ENCODE data around the gene CHTF18. TPM values are rescaled to one million over a fixed set of nuclear protein-coding genes. Genes with fewer than 3 reads are reported as not detected.
"Not testable (repeated sequence)": the region's sequence is repeated elsewhere in the genome, so short reads cannot be mapped to it uniquely, and the experiment has no call there.

Gene CHTF18
- total RNA-seq, 2 experiments from 2014 or later: 125 to 139 TPM

GRCh38 chr16:774086-775001 is 14.1 kb upstream of the CHTF18 start:
- Mint-ChIP-seq H3K9me3 (ENCODE audit: low read depth) (no peaks in the 10 kb centered on the region), H3K36me3 (no peaks in the 10 kb centered on the region), H3K27ac (no peak overlapping the region), H3K4me3 (no peak overlapping the region), H3K27me3 (peaks cover 4% of the 10 kb centered on the region), H3K4me1 (peaks cover 2% of the 10 kb centered on the region)
- CTCF ChIA-PET: interaction anchor here (1.7 kb wide), 1 partner anchor 55 kb away, joined by 4 read pairs; no protein-coding TSS in a partner anchor
- DNase-seq (no peak), ATAC-seq (no peak)

DNA sequence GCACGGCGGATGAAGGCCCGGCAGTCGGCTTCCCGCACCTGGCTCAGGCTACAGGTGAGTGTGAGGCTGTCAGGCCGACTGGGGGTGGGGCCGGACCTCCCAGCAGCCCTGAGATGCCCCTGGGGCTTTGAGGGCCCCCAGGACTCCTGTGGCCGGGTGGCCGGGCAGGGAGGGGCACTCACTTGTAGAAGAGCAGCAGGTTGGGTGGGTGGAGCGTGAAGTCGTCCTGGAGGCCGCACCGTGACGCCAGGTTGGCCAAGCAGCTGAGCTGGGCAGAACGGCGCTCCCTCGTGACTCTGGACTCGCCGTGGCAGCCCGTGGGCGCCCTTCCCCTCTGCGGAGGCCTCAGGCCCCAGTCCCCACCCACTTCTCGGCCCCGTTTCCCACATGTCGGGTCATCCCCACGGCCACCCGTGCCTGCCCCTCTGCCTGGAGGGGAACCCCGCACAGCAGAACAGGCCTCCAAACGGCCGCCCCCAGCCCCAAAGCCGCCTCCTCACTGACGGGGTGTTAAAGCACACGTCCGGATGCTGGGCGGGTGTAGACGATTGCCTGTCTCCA is 13.1 kb upstream of the CHTF18 start:
- ATAC-seq: no peak
- CTCF ChIA-PET: no interaction called here

GRCh38 chr16:776298-776697 is 12.1 kb upstream of the CHTF18 start:
- not testable (repeated sequence) for H3K4me3 Mint-ChIP-seq; H3K36me3 Mint-ChIP-seq; H3K4me1 Mint-ChIP-seq; DNase-seq; H3K9me3 Mint-ChIP-seq (ENCODE audit: low read depth); H3K27ac Mint-ChIP-seq; ATAC-seq; H3K27me3 Mint-ChIP-seq
- CTCF ChIA-PET: interaction anchor here (1.7 kb wide), 1 partner anchor 9 kb away, joined by 4 read pairs; no protein-coding TSS in a partner anchor

More for the DNA sequence above, 13.1 kb upstream of the CHTF18 start:
- no peak overlapping the region for H3K27ac Mint-ChIP-seq
- no peaks in the 10 kb centered on the region for H3K9me3 Mint-ChIP-seq (ENCODE audit: low read depth)
- H3K4me1 Mint-ChIP-seq: peaks cover 2% of the 10 kb centered on the region
- DNase-seq: no peak
- no peaks in the 10 kb centered on the region for H3K36me3 Mint-ChIP-seq
- no peak overlapping the region for H3K4me3 Mint-ChIP-seq
- peaks cover 4% of the 10 kb centered on the region for H3K27me3 Mint-ChIP-seq

DNA sequence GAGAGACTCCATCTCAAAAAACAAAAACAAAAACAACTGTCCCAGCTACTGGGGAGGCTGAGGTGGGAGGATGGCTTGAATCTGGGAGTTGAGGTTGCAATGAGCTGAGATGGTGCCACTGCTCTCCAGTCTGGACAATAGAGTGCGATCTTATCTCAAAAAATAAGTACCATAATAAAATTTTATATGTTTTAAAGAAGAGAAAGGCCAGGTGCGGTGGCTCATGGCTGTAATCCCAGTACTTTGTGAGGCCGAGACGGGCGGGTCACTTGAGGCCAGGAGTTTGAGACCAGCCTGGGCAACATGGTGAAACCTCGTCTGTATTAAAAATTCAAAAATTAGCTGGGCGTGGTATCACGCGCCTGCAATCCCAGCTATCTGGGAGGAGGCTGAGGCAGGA is 11.6 kb upstream of the CHTF18 start:
- ATAC-seq (no peak), DNase-seq (no peak)
- Mint-ChIP-seq H3K36me3 (no peaks in the 10 kb centered on the region), H3K9me3 (ENCODE audit: low read depth) (no peaks in the 10 kb centered on the region), H3K4me1 (peaks cover 2% of the 10 kb centered on the region), H3K27ac (no peak overlapping the region), H3K4me3 (no peak overlapping the region), H3K27me3 (peaks cover 4% of the 10 kb centered on the region)
- CTCF ChIA-PET: interaction anchor here (1.7 kb wide), 1 partner anchor 9 kb away, joined by 4 read pairs; no protein-coding TSS in a partner anchor

GRCh38 chr16:777826-778225 is 10.6 kb upstream of the CHTF18 start:
- H3K27me3 Mint-ChIP-seq: peaks cover 4% of the 10 kb centered on the region
- H3K4me1 Mint-ChIP-seq: peaks cover 2% of the 10 kb centered on the region
- no peak overlapping the region for H3K4me3 Mint-ChIP-seq
- H3K9me3 Mint-ChIP-seq (ENCODE audit: low read depth): no peaks in the 10 kb centered on the region
- DNase-seq (no peak), ATAC-seq (no peak)
- no peak overlapping the region for H3K27ac Mint-ChIP-seq
- CTCF ChIA-PET: no interaction called here
- H3K36me3 Mint-ChIP-seq: no peaks in the 10 kb centered on the region

DNA sequence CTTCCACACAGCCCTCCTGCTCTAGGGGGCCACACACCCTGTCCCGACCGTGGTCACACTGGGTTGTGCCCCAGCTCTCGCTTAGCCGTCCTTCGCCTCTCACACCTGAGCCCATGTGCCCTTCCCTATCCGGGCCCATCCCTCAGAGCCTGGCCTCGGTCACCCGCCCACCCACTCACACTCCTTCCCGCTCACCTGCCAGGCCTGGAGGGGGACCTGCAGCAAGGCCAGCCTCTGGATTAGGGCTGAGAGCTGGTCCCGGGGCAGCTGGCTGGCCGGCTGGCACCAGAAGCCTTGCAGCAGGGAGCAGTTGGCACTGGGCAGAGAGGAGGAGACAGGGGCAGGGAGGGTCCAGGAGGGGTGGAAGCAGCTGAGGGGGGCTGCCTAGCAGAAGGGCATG is 10.0 kb upstream of the CHTF18 start:
- CTCF ChIA-PET: no interaction called here
- Mint-ChIP-seq H3K36me3 (no peaks in the 10 kb centered on the region), H3K27me3 (peaks cover 4% of the 10 kb centered on the region), H3K27ac (no peak overlapping the region), H3K9me3 (ENCODE audit: low read depth) (no peaks in the 10 kb centered on the region), H3K4me1 (peaks cover 2% of the 10 kb centered on the region), H3K4me3 (no peak overlapping the region)
- ATAC-seq: no peak
- DNase-seq: no peak

- no peak for ATAC-seq
- H3K4me3 Mint-ChIP-seq: no peak overlapping the region
- CTCF ChIA-PET: no interaction called here
Measured at GRCh38 chr16:778909-779527, 9.4 kb upstream of the CHTF18 start.

DNA sequence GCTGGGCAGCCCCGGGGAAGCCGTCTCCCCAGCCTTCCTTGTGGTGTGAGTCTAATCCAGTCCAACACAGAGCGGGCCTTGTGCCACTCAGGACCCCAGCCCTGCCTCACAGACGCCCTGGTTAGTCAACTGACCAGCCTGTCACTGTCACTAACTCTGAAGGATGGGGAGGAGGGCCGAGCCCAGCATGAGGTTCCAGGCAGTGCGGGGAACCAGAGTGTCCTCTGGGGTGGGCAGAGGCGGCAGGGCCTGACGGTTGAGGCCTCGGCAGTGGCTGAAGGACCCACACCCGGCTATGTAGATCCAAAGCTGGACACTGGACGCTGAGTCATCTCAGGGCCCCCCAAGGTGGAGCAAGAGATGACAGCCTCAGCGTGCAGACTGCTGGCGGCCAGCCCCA is 8.9 kb upstream of the CHTF18 start:
- no peaks in the 10 kb centered on the region for H3K9me3 Mint-ChIP-seq (ENCODE audit: low read depth)
- H3K4me3 Mint-ChIP-seq: no peak overlapping the region
- H3K4me1 Mint-ChIP-seq: peaks cover 2% of the 10 kb centered on the region
- H3K27ac Mint-ChIP-seq: no peak overlapping the region
- CTCF ChIA-PET: no interaction called here
- DNase-seq (no peak), ATAC-seq (no peak)
- H3K36me3 Mint-ChIP-seq: no peaks in the 10 kb centered on the region
- H3K27me3 Mint-ChIP-seq: peaks cover 4% of the 10 kb centered on the region

More at GRCh38 chr16:778909-779527, 9.4 kb upstream of the CHTF18 start:
- Mint-ChIP-seq H3K27me3 (peaks cover 4% of the 10 kb centered on the region), H3K36me3 (no peaks in the 10 kb centered on the region), H3K4me1 (peaks cover 2% of the 10 kb centered on the region), H3K9me3 (ENCODE audit: low read depth) (no peaks in the 10 kb centered on the region), H3K27ac (no peak overlapping the region)
- DNase-seq: no peak

GRCh38 chr16:780296-780695 is 8.1 kb upstream of the CHTF18 start:
- H3K4me3 Mint-ChIP-seq: no peak overlapping the region
- no peaks in the 10 kb centered on the region for H3K36me3 Mint-ChIP-seq
- peaks cover 4% of the 10 kb centered on the region for H3K27me3 Mint-ChIP-seq
- ATAC-seq (no peak), DNase-seq (no peak)
- CTCF ChIA-PET: interaction anchor here (1.1 kb wide), 1 partner anchor 68 kb away, joined by 4 read pairs; no protein-coding TSS in a partner anchor
- no peak overlapping the region for H3K27ac Mint-ChIP-seq
- peaks cover 2% of the 10 kb centered on the region for H3K4me1 Mint-ChIP-seq
- H3K9me3 Mint-ChIP-seq (ENCODE audit: low read depth): no peaks in the 10 kb centered on the region

GRCh38 chr16:781346-782010 is 6.9 kb upstream of the CHTF18 start:
- H3K36me3 Mint-ChIP-seq: no peaks in the 10 kb centered on the region
- H3K4me3 Mint-ChIP-seq: no peak overlapping the region
- H3K27me3 Mint-ChIP-seq: peaks cover 4% of the 10 kb centered on the region
- H3K4me1 Mint-ChIP-seq: peaks cover 5% of the 10 kb centered on the region
- DNase-seq (no peak), ATAC-seq (no peak)
- H3K9me3 Mint-ChIP-seq (ENCODE audit: low read depth): no peaks in the 10 kb centered on the region
- H3K27ac Mint-ChIP-seq: no peak overlapping the region
- CTCF ChIA-PET: interaction anchor here (1.1 kb wide), 1 partner anchor 69 kb away, joined by 4 read pairs; no protein-coding TSS in a partner anchor

DNA sequence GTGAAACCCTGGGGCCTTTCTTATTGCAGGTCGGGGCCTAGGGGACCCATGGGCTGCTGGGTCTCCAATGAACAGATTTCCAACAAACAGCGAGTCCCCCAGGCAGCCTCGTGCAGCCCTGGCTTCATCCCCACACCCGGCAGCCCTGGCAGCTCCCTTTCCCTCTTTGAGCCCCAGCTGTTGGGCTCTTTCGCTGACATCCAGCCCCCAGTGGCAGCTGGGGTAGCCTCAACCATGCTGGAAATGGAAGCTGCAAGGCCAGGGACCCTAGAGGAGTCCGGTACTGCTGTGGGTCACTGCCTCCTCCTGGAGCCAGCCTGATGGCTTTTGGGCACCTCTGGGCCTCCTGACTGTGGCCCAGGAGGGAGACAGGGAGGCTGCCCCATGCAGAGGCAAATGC is 6.2 kb upstream of the CHTF18 start:
- CTCF ChIA-PET: no interaction called here
- DNase-seq: no peak
- Mint-ChIP-seq H3K27ac (no peak overlapping the region), H3K27me3 (peaks cover 4% of the 10 kb centered on the region), H3K36me3 (no peaks in the 10 kb centered on the region), H3K9me3 (ENCODE audit: low read depth) (no peaks in the 10 kb centered on the region), H3K4me3 (no peak overlapping the region), H3K4me1 (peaks cover 10% of the 10 kb centered on the region)
- no peak for ATAC-seq

DNA sequence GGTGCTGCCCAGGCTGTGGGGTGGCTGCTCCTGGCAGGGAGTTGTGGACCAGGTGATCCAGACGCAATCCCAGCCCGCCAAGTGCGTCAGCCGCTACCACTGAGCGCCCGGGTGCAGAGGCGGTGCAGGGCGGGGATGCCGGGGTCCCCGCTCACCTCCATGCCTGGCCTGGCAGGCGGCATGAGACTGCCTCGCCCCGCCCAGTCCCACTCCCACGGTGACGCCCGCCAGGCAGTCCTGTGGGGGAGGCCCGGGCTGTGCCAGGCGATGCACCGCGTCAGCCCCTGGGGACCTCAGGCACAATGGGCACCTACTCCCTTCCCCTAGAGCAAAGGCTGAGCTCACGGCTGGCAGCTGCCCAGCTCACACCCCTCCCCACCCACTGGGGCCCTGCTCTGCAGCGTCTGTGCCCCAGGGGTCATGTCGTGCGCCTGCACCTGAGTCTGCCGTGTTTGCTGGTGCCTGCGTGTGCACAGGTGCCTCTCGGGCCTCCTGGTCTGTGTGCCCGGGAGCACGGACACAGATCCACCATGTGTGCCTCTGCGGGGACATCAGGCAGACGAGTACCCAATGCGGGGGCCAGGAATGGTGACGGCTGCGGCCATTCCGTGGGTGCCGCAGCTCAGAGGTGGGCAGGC is 5.5 kb upstream of the CHTF18 start:
- no peak overlapping the region for H3K27ac Mint-ChIP-seq
- peaks cover 1% of the 10 kb centered on the region for H3K27me3 Mint-ChIP-seq
- peaks cover 9% of the 10 kb centered on the region for H3K4me1 Mint-ChIP-seq
- H3K36me3 Mint-ChIP-seq: no peaks in the 10 kb centered on the region
- no peak for ATAC-seq
- no peak overlapping the region for H3K4me3 Mint-ChIP-seq
- no peak for DNase-seq
- H3K9me3 Mint-ChIP-seq (ENCODE audit: low read depth): no peaks in the 10 kb centered on the region
- CTCF ChIA-PET: interaction anchor here (6.5 kb wide), 1 partner anchor 68 kb away, joined by 116 read pairs; the partner anchor contains the start of gene METRN
